NCI-H226 (cell line): Measurements from ENCODE around the gene FAM174C.

Experiments used
- DNase-seq: peaks from one replicate; pipeline ENCODE4 v3.0.0-alpha.2; 2015

FAM174C gene

DNA sequence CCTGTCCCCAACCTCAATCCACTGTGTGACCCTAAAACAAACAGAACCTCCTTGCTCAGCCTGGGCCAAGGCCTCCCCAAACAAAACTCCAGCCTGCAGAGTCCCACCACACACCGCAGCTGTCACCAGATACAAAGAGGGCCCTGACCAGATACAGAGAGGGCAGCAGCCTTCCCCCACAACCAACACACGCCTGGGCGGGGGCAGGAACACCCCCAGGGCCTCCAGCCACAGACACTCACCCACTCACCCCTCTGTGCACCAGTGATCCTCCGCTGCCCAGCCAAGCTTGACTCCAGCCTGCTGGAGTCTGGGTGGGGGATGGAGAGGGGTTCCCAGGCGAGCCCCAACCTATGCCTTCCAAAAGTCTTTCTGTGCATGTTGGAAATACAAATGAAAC, 12.1 kb upstream of the FAM174C start:
- DNase-seq: no peak

DNA sequence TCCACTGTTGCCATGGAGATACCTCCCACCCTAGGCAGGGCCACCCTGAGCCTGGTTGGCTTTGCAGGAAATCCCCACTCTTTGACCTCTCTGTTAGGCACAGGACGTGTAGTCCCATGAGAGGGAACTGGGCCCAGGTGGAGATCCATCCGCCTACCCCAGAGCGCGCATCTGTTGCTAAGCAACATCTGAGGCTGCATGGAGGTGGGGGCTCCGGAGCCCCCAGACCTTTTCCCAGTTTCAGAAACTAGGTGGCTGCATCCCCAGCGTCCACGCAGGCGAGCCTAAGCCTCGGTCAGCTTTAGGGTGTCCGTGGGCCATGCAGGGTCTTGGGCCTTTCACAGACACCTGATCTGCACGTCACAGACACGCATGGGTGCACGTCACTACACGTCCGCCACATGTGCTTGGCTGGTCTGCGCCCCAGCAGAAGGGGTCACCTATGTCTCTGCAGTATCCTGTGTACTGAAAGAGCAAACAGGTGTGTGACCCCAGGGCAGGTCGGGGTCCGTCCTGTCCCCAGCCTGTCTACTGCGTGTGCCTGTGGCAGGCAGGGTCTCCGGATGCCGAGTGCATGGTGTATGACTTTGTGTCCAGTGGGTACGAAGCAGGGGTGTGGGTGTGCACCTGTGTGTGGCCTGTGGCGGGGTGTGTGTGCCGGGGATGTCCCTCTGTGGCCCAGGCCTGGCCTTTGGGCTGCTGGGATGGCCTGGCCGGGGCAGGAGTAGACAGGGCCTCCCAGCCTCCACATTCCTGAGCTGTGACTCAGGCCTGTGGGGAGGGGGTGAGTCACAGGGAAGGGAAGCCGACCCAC, 10.3 kb upstream of the FAM174C start:
- peak; percentile 94 for DNase-seq

- peak; percentile 66 for DNase-seq
These were observed 9.7 kb upstream of the FAM174C start for GRCh38 chr19:1265615-1266128.

- DNase-seq: peak; percentile 93
These were observed 9.0 kb upstream of the FAM174C start for GRCh38 chr19:1266129-1266915.

- peak; percentile 37 for DNase-seq
These were observed 8.3 kb upstream of the FAM174C start for GRCh38 chr19:1266916-1267476.

- DNase-seq: no peak
These were observed 7.7 kb upstream of the FAM174C start for GRCh38 chr19:1267477-1268225.

GRCh38 chr19:1268226-1269064, 6.9 kb upstream of the FAM174C start:
- no peak for DNase-seq

GRCh38 chr19:1269065-1269477, 6.3 kb upstream of the FAM174C start, which contains the start of gene CIRBP:
TSS of gene CIRBP (plus strand) at chr19:1269332. CDS start at chr19:1270934, 1,602 bp downstream.
- peak; percentile 95 for DNase-seq

DNA sequence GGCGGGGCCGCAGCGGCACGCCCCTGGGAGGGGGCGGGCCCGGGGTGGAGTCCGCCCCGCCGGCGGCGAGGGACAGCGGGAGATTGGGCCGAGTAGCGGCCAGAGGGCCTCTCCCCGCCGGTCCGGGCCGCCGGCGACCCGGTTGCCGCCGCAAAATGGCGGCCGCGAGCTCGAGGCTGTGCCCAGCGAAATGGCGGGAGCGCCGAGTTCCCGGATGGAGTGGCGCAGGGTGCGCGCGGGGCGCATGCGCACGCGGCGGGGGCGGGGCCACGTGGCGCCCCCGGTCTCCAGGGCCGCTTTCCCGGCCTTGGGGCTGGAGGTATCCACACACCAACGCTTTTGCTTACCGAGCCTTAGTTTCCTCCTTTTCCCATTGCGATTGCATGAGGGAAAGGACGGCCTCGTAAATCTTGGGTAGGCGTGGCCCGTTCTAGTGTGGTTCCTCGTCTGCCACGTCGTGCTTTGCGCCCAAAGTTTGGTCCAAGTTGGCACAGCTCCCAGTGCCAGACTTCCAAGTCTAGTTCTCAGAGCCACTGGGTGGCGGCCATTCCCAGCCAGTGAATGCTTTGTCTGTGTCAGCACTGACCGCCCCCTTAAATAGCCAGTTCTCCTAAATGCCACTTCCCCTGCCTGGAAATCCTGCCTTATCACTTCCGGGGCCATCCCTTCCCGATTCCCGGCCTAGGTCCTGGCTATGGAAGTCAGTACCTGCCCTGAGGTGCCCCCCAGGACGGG, 5.7 kb upstream of the FAM174C start:
- peak; percentile 82 for DNase-seq

GRCh38 chr19:1270213-1270853, 5.0 kb upstream of the FAM174C start:
- no peak for DNase-seq

DNA sequence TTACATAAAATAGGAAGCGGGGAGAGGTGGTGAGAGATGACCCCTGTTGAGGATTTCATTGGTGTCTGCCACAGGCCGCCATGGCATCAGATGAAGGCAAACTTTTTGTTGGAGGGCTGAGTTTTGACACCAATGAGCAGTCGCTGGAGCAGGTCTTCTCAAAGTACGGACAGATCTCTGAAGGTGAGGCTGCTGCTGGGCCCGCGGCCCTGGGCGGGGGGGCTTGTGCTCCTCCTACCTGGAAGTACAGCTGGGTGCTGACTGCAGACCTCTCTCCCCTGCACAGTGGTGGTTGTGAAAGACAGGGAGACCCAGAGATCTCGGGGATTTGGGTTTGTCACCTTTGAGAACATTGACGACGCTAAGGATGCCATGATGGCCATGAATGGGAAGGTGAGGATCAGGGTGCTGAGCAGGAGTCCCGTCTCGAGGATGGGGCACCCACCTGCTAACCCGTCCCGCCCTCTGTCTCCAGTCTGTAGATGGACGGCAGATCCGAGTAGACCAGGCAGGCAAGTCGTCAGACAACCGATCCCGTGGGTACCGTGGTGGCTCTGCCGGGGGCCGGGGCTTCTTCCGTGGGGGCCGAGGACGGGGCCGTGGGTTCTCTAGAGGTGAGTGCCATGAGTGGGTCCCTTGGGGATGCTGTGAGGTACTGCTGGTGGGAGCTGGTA, 4.3 kb upstream of the FAM174C start:
- no peak for DNase-seq

DNA sequence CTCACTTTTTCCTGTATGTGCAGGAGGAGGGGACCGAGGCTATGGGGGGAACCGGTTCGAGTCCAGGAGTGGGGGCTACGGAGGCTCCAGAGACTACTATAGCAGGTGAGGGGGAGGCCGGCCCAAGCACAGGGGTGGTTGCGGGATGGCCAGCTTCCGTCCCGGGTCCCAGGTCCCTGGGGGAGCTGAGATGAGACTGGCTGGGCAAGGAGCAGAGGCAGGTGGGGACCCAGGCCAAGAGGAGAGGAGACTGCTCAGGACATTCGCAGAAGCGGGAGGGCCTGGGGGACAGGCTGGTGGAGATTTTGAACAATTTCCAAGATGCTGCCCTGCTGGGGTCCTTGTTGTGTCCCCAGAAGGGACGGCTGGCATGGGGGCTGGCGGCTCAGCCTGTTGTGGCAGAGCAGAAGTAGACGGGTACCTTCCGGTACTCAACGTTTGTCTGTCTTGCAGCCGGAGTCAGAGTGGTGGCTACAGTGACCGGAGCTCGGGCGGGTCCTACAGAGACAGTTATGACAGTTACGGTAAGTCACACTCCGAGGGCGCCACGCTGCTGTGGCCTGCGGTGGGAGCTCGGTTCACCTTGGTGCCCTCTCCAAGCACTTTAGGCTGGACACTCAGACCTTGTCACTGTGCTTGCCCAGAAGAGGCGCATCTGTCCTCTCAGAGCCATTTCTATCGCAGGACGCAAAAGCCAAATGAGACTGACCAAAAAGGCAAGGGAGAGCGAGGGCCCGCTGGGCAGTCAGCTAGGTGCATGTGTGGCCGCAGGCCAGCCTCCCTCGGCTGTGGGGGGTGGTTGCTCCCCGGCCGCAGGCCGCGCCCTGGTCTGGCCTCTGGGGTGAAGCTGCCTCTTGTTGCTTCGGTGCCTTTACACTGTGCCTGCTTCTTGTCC, 3.6 kb upstream of the FAM174C start:
- no peak for DNase-seq

GRCh38 chr19:1272423-1273262, 2.7 kb upstream of the FAM174C start:
- DNase-seq: no peak

GRCh38 chr19:1273263-1274041, 1.9 kb upstream of the FAM174C start:
- no peak for DNase-seq

DNA sequence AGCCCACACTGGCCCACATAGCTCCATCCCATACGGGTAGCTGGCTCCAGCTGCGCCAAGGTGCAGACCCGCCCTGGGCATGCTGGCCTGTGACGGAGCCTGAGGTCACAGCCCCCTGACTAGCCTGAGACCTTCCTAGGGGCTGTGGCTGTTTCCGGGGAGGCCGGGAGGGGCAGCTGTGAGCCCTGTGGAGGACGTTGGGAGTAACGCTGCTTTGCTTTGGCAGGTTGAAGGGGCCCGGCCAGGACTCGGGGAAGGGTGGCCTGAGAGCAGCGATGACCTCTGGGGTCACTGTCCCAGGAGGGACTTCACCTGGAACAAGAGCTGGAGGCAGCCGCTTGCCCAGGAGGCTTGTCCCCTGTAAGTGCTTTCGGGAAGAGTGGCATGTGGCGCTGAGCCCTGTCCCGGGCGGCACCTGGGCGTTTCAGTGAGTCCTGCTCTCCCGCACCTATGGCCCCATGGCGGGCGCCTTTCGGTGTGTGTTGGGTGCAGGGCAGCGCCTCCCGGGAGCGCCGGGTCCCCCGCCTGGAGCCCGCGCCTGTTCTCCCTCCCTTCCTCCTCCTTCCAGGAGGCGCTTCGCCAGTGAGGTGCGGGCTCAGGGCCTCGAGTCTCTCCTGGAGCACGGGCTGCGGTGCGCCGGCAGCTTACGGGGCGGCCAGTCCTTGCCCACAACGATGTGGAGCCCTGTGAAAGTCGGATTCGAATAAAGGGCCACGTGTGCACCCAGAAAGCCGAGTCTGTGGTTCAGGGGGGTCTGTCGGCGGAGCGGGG, 1.1 kb upstream of the FAM174C start:
- no peak for DNase-seq

DNA sequence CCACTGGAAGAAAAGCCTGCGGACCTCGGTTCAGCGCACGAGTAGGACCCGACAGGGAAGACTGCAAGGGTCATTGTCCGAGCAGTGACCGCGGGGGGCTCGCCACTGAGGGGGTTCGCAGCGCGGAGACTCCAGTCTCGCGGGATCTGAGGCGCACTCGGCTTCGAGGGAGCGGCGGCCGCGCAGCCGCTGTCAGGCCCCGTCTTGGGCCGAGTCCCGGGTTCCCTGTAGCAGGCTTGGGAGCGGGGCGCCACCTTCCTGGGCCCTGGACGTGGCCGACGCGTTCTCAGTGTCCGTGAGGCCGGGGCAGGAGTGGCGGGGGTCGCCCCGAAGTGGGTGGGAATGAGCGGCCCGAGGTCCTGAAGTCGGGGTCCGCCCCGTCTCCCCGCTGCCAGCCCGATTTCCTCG, 474 bp upstream of the FAM174C start:
- DNase-seq: no peak
